Activated CD4-positive, alpha-beta T cell treated with anti-CD3 and anti-CD28 coated beads for 24 hours (primary cell): Measurements from ENCODE around the gene ETFB.

Experiments
- DNase-seq, 2 donors: peaks; one replicate each; pipeline ENCODE4 v3.0.0-alpha.2; 2020; ENCODE audit warnings: low read depth in 2 of 2

Gene ETFB

DNA sequence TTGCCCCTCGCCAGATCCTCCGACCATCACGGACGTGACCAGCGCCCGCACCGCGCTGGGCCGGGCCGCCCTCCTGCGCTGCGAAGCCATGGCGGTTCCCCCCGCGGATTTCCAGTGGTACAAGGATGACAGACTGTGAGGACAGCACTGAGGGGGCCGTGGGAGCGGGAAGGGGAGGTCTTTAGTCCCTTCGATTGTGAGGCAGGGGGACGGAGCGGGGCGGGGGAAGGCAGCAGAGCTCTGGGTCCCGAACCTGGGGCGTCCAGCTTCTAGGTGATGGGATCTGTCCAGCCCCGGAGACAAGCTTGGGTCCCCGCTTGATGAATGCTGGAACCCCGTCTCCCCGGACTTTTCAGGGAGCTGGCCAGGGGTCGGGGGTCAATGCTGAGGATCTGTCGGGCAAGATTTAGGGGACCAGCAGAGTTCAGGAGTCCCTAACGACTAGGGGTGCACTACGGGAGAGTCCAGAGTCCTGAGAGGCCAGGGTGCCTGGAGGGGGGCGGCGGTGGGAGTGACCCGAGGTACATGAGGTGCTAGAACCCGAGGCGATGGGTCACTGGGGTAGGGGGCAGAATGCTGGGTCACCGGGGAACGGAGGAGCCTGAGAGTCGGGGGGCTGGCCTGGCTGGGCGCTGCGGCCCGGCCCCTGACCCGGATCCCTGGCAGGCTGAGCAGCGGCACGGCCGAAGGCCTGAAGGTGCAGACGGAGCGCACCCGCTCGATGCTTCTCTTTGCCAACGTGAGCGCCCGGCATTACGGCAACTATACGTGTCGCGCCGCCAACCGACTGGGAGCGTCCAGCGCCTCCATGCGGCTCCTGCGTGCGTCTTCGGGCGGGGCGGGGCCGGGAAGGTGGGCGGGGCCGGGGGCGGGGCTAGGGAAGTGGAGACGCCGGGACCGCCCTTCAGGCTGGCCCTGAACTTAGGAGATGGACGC is 38.9 kb downstream of the ETFB start:
- peak; percentile 21 to 46 for DNase-seq

DNA sequence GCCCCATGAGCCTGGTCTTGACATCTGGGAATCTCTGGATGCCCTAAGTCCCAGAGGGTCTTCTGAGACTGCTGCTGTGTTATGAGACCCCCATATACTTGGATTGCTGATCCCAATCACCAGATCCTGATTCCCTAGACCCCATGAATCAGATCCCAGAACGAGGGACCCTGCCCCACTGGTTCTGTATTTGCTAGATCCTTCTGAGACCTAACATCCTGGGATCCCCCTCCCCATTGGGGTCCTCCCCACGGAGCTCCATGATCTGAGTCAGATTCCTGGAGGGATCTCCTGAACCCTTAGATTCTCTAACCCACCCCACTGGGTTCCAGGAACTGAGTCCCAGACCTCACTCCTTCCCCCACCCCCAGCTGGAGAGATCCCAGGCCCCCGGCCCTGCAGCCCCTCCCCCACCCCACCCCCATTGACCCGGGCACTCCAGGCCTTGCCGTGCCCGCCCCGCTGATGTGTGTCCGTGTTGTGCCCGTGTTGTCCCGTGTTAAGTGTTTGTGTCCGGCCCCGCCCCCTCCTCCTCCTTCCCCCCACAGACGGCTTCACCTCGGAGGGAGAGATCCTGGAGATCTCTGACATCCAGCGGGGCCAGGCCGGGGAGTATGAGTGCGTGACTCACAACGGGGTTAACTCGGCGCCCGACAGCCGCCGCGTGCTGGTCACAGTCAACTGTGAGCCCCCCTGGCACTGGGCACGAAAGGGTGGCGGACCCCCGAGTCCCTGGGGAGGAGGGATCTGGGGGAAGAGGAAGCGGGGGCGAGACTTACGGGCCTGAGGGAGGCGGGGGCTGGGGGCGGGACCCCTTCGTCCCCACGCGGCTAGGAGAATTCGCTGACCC is 39.7 kb downstream of the ETFB start:
- DNase-seq, result no peak

DNA sequence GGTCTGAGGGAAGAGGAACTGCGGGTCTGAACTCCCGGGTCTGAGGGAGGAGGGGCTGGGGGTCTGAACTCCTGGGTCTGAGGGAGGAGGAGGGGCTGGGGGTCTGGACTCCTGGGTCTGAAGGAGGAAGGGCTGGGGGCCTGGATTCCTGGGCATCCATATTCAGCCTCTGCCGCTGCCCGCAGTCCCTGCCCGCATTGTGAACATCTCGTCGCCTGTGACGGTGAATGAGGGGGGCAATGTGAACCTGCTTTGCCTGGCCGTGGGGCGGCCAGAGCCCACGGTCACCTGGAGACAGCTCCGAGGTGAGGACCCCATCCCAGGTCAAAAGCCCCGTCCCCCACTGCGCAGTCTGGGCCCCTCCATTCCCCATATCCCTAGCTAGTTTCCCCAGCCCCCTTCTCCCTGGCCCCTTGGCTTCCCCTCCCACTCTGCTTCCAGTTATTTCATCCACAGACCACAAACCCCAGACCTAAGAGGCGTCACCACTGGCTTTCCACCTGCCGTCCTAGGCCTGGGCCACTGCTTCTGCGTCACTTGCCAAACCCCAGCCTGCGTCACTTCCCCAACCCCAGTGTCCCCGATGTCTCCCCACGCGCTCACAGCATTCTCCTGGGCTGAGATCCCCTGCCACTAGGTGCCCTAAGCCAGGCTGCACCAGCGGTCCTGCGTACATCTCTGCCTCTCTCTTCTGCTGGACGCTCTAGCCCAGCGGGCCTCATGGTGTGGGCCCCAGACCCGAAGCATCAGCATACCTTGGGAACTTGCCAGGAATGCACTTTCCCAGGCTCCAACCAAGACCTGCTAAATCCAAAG is 40.8 kb downstream of the ETFB start:
- no peak for DNase-seq

DNA sequence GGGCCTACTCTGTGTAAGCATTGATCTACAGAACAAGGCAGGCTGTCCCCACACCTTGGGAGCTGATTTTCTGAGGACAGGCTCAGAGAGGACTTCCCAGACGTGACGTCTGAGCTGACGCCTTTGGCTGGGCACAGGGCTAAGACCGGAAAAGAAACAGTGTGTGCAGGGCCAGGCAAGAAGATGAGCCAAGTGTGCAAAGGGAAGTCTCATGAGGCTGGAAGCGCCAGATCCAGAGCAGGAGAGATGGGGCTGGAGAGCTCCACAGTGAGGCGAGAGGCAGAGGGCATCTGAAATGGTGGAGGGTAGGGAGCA is 42.1 kb downstream of the ETFB start:
- DNase-seq, result no peak

DNA sequence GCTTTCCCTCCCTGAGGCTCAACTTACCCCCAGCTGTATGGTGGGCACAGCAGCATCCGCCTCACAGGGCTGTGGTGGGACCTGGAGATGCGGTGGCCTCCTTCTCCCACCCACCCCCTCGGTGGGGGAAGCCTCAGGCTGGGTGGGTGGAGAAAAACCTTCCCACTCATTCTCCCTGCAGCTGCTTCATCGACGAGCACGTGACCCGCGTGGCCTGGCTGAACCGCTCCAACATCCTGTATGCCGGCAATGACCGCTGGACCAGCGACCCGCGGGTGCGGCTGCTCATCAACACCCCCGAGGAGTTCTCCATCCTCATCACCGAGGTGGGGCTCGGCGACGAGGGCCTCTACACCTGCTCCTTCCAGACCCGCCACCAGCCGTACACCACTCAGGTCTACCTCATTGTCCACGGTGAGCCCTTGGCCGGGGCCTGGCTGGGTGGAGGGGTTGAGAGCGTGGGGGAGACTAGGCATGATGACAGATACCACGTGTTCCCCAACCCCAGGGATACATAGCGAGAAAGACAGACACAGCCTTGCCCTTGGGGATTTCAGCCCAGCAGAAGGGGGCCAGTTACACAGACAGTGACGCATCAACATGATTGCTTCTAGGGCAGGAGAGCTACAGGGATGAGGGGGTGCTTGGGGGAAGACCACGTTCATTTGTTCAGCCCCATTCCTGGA is 42.6 kb downstream of the ETFB start:
- DNase-seq, result no peak

DNA sequence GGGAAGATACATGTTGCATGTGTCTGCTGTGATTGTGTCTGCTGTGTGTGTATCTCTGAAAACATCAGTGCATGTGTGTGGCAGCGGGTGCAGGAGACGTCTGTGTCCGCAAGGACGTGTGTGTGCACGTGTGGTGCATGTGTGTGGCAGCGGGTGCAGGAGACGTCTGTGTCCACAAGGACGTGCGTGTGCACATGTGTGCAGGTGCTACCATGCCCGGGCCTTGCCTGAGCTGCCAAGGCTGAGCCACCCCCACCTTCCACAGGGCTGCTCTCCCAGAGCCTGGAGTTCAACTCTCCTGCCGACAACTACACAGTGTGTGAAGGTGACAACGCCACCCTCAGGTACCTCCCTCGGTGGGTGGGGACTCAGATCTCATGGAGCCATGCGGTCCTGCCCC is 44.4 kb downstream of the ETFB start:
- DNase-seq, result no peak

DNA sequence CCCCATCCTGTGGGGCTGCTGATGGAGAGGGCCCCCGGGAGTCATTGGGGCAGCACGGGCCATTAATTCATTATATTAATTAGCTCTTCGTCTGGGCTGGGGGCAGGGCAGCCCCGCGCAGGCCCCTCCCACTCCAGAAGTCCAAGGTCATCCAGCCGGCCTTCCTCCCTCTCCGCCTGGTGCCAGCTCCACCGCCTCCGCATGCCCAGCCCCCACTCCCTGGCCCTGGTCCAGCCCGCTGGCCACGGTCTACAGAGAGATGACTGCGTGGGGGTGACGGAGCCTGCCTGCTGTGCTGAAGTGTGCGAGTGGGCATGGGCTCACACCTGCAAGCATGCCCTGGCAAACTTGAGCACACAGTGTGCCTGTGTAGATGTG is 45.9 kb downstream of the ETFB start:
- DNase-seq, result no peak

DNA sequence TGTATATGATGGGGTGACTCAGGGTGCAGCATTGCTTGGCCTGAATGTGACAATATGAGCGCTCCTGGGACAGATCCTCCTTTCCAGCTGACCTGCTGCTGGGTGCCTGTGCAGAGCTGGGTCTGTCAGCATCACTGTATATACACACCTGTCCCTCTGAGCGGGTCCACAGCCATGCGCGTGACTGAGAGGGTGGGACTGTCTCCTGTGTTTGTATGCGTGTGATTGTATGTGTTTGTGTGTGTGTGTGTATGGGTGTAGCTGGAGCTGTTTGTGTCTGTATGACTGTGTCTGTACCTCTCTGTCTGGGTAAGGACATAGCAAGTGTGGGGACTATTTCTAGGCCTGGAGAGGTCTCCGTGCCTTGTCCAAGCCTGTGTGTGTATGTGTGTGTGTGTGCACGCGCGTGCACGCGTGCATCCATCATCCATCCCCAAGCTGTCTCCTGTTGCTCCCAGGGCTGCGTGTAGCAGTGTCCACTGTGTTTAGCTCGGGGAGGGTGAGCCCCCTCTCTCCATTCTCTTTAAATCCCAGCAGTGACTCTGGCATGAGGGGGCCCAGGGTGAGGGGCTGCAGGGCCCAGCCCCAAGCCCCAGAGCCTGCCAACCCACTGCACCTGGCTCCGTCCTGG is 46.4 kb downstream of the ETFB start:
- DNase-seq, result no peak

DNA sequence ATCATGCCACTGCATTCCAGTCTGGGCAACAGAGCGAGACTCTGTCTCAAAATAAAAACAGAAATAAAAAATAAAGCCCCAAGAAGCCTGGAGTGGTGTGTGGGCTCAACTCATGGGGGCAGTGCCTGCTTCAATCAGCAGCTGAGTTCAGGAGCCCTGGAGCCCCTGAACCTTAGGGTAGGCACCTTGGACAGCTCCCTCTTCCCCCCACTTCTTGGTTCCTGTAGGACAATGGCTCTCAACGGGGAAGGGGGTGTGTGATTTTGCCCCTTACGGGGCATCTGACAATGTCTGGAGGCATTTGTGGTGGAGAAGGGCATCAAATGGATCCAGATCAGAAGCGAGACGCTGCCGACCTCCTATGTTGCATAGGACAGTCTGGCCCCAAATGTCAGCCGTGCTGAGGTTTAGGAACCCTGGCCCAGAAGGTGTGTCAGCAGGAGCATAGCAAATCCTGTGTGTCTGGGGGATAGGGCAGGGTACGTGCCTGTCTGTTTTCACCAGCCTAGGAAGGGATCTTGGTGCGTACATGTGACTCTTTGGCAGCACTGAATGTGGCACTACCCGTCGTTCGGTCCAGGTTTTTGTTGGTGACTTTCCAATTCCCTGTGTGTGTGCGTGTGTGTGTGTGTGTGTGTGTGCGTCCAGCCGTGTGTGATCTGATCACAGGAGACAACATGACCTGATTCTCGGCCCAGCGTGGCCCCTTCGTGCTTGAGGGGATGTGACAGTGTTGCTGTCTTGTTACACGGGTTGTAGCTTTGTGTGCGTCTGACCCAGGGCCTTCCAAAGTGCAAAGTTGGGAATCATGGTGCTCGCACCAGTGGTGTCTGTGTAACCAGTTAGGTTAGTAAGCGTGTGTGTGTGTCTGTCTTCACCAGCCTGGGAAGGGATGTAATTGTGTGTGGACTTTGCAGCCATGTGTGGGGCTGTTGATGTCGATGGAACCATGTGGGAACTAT is 47.2 kb downstream of the ETFB start:
- DNase-seq, result no peak

DNA sequence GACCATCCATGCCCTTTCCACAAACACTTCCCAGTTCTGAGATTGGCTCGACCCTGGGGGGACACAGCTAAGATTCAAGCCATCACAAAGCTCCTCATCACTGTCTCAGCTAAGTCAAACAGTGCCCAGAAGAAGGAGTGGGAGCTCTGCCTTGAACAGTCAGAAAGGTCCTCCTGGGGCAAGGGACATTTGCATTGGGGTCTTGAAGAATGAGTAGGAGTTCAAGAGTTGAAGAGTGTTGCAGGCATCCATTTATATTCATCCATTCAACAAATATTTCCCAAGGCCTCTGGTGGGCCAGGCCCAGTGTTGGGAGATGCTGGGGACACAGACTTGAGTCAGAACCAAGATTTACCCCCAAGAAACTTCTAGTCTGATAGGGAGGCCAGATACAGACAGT is 48.2 kb downstream of the ETFB start:
- DNase-seq, result no peak

DNA sequence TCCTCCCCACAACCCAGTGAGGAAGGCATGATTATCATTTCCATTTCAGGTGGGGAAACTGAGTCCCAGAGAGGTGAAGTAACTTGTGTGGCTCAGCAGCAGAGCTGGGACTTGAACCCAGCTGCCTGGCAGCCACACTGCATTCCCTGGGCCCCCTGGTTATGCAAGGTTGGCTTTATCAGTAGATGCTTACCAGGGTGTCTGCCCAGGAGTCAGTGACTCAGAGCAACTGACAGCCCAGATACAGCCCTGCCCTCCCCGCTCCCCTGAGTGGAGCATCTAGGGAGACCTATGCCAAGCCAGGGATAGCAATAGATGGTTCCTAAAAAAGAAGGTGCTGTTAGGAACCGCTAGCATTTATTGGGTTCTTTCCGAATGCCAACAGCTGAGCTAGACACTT is 48.8 kb downstream of the ETFB start:
- DNase-seq, result no peak

DNA sequence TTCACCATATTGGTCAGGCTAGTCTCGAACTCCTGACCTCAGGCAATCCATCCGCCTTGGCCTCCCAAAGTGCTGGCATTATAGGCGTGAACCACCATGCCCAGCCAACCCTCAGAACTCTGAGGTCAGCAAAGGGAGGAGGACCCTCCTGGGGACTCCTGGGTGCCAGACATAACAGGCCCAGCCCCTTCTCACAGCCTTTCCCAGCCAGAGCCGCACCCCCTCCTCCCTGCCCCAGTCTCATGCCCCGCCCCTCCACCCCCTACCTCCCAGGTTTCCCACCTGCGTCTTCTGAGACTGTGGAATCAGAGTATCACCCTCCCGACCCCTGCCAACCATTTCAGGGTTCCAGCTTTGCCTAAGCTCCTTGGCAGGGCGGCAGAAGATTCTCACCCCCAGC is 49.5 kb downstream of the ETFB start:
- DNase-seq, result no peak

DNA sequence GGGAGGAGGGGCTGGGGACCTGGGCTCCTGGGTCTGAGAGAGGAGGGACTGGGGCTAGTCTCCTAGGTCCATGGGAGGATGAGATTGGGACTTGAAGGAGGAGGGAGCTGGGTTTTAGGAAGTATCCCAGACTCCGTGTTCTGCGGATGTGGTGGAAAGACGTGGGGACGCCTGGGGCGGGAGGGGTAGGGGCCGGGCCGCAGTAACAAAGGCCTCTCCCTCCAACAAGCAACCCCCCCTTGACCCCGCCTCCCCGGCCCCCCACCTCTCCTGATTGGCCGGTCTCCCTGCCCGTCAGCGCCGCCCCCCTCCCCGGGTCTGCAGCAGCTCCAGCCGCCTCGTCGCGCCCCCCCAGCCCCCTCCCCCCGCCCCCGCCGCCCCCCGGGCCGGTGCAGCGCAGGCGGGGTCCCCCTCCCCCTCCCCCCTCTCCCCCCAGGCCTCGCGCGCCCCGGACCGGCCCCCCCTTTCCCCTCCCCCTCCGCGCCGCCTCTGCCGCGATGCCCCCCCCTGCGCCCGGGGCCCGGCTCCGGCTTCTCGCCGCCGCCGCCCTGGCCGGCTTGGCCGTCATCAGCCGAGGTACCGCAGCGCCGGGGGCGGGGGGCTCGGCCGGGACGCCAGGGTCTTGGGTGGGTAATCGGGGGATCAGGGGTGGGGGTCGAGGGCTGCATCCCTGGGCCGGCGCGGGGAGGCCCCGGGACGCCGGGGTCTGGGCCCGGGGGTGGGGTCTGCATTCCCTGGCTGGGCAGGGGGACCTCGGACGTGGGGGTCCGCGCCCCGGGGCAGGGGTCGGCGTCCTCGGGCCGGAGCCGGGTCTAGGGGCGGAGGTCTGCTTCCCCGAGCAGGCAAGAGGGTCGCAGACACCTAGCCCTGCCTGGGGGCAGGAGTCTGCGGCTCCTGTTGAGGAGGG is 54.6 kb downstream of the ETFB start, which contains the start of gene IGLON5:
TSS of gene IGLON5 (plus strand) at position 294 of the 907 bp plus-strand sequence. CDS start at position 498, 204 bp downstream.
- DNase-seq, result no peak

DNA sequence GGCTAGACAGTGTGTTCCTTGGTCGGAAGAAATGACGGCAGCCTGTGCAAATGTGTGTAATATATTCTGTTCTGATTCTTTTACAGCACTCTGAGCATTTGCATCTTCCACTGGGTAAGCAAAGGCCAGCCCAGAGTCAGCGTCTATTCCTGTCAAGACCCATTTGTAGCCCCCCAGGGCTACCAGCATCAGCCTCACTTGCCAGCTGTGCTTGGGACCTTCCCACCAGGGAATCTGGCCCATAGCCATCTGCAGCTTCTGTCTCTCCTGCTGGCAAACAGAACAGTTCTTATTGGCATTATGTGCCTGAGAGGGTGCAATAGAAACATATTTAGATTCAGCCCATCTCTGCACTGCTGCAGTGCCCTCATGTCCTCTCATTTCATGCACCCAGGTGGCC is 60.7 kb downstream of the ETFB start:
- DNase-seq, result no peak

DNA sequence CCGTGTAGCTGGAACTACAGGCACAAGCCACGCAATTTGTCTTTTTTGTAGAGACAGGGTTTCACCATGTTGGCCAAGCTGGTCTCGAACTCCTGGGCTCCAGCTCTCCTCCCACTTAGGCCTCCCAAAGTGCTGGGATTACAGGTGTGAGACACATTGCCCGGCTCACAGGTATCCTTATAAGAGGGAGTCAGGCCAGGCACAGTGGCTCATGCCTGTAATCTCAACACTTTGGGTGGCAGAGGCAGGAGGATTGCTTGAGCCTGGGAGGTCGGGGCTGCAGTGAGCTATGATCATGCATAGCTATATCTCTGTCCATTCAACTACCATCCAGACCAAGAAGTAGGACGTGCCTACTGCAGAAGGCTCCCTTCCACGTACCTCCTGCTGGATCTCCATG is 64.9 kb downstream of the ETFB start:
- DNase-seq, result no peak

DNA sequence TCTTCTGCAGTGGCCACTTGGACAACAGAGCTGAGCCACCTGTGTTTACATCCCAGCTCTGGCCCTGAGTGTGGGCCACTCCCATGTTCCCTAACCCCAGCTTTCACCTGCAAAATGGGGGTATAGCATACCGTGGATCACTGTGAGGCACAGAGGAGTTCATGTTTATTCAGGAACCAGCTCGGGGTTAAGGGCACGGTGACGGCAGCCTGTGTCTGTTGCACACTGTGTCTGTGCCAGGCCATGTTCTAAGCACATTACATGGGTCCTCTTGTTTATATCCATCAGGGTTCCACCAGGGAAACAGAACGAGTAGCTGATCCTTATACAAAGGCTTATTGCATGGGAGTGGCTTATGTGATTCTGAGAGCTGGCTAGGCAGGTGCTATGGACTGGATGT is 68.8 kb downstream of the ETFB start:
- no peak for DNase-seq

DNA sequence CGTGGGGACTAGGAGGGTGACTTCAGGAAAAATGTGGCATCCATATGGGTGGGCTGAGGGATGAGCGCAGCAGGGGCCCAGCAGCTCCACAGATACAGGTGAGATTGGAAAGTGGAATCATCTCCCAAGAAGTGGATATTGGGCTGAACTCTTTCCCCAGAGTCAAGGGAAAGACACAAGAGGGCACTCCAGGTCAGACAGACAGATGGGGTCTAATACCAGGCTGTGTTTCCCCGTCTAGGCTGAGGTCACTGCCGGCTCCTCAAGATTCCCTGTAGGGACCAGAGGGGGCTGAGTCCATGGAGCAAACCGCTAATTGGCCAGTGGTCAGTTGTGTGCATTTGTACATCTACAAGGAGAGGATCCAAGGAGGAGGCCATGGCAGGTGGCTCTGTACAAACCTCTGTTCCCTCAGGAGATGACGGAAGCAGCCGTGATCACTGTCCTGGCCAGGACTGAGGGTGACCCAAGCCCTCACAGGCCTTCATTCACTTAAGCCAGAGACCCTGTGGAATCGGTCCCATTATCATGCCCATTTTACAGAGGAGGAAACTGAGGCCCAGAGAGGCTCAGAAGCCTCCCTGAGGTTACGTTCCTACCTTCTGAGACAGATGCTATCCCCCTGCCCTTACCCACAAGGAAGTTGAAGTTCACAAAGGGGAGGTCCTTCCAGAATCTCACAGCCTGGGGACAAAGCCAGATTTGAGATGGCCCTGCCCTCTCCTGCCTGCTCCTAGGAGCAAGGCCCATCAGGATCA is 69.7 kb downstream of the ETFB start:
- DNase-seq, result no peak
